Type B pancreatic cell (in vitro differentiated cells): ENCODE results near the gene PRKAR1A. TPM values are rescaled to one million over a fixed set of nuclear protein-coding genes. Genes with fewer than 3 reads are reported as not detected.
"Not testable (repeated sequence)": the region's sequence is repeated elsewhere in the genome, so short reads cannot be mapped to it uniquely, and the experiment has no call there.

Source experiments
- DNase-seq: peaks from one replicate; pipeline ENCODE4 v3.0.0; 2021; ENCODE audit warnings: mixed read lengths; ENCODE audit not compliant: unreplicated experiment; ENCODE audit errors: extremely low spot score
- H3K27ac Mint-ChIP-seq: 2 replicates; pipeline ENCODE4 v1.8.0; 2021; ENCODE audit warnings: mild to moderate bottlenecking, mixed read lengths
- H3K27me3 Mint-ChIP-seq: 2 replicates; pipeline ENCODE4 v1.8.0; 2021; ENCODE audit warnings: mixed read lengths
- H3K36me3 Mint-ChIP-seq: 2 replicates; pipeline ENCODE4 v1.8.0; 2021; ENCODE audit warnings: mixed read lengths
- H3K4me1 Mint-ChIP-seq: one replicate; pipeline ENCODE4 v1.8.0; 2021; ENCODE audit warnings: mixed read lengths; ENCODE audit not compliant: unreplicated experiment
- H3K4me3 Mint-ChIP-seq: 2 replicates; pipeline ENCODE4 v1.8.0; 2021; ENCODE audit warnings: mild to moderate bottlenecking, mixed read lengths
- H3K9me3 Mint-ChIP-seq: 2 replicates; pipeline ENCODE4 v1.8.0; 2021; ENCODE audit warnings: mixed read lengths
- CTCF ChIP-seq: fragments of 200-600 bp; sonication (generic); conservative IDR thresholded peaks from 2 replicates; pipeline ENCODE4 v1.5.0; 2021; ENCODE audit warnings: antibody characterized with exemption, mild to moderate bottlenecking
- total RNA-seq: library from RNA; stranded (reverse); gene quantifications from 2 replicates; pipeline ENCODE4 v1.2.1, GENCODE V29; 2021; ENCODE audit warnings: low replicate concordance

Gene PRKAR1A
- total RNA-seq, 1 donor from 2014 or later: 263 TPM

GRCh38 chr17:68480885-68481284, 31.3 kb upstream of the PRKAR1A start:
- H3K27ac Mint-ChIP-seq: no peak overlapping the region
- no peaks in the 10 kb centered on the region for H3K36me3 Mint-ChIP-seq
- no peak for TF ChIP-seq CTCF
- no peaks in the 10 kb centered on the region for H3K4me1 Mint-ChIP-seq
- peaks cover 9% of the 10 kb centered on the region for H3K27me3 Mint-ChIP-seq
- DNase-seq: no peak
- no peaks in the 10 kb centered on the region for H3K9me3 Mint-ChIP-seq
- H3K4me3 Mint-ChIP-seq: no peak overlapping the region

DNA sequence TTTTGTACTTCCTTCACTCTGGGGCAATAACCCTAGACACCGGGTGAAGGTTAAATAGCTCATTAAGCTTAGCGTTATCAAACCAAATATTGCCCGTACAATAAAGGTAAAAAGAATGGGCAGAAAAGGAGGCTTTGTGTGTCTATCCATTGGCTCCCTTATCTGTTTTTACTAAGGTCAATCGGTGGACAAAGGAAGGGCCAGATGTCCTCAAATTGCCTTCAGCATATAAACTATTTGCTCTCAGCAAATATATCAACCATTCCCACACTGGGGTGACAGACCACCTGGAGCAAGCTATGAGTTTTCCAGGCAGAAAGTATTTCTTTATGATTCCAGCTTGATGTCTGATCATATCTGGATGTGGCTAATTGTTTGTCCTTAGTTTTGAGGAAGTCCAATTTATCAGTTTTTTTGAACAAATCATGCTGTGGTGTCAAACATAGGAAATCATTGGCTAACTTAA, 29.6 kb upstream of the PRKAR1A start:
- no peak for DNase-seq
- H3K27me3 Mint-ChIP-seq: peaks cover 14% of the 10 kb centered on the region
- H3K36me3 Mint-ChIP-seq: no peaks in the 10 kb centered on the region
- H3K9me3 Mint-ChIP-seq: no peaks in the 10 kb centered on the region
- H3K4me3 Mint-ChIP-seq: no peak overlapping the region
- H3K27ac Mint-ChIP-seq: no peak overlapping the region
- TF ChIP-seq CTCF: no peak
- no peaks in the 10 kb centered on the region for H3K4me1 Mint-ChIP-seq

GRCh38 chr17:68484458-68484857, 27.8 kb upstream of the PRKAR1A start:
- DNase-seq: no peak
- Mint-ChIP-seq H3K36me3 (no peaks in the 10 kb centered on the region), H3K4me1 (no peaks in the 10 kb centered on the region), H3K27ac (no peak overlapping the region), H3K4me3 (no peak overlapping the region), H3K9me3 (no peaks in the 10 kb centered on the region), H3K27me3 (peaks cover 14% of the 10 kb centered on the region)
- no peak for TF ChIP-seq CTCF

DNA sequence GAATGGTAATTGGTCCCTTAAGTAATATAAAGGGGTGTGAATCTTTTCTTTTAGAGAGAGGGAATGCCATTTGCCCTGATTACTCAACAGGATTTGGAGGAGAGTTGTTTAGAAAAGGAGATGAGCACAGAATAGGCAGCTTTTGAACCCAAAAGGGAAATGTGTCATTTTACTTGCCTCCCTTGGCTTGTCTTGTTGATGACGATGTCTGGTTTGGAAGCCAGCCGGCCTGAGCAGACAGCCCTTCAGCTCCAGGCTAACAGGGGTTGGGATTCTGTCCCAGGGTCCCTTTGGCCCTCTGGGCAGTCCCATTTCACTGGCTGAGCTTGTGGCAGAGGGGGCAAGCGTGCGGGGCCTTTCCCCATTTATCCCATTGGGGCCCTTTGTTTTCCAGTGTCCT, 22.3 kb upstream of the PRKAR1A start:
- H3K4me3 Mint-ChIP-seq: no peak overlapping the region
- no peaks in the 10 kb centered on the region for H3K36me3 Mint-ChIP-seq
- TF ChIP-seq CTCF: no peak
- H3K9me3 Mint-ChIP-seq: peaks cover 13% of the 10 kb centered on the region
- peaks cover 10% of the 10 kb centered on the region for H3K4me1 Mint-ChIP-seq
- H3K27me3 Mint-ChIP-seq: peaks cover 10% of the 10 kb centered on the region
- no peak for DNase-seq
- H3K27ac Mint-ChIP-seq: no peak overlapping the region

GRCh38 chr17:68491381-68492231, 20.6 kb upstream of the PRKAR1A start:
- H3K36me3 Mint-ChIP-seq: no peaks in the 10 kb centered on the region
- DNase-seq: no peak
- peaks cover 13% of the 10 kb centered on the region for H3K9me3 Mint-ChIP-seq
- no peak for TF ChIP-seq CTCF
- H3K27ac Mint-ChIP-seq: peak overlapping the region; percentile 39
- peaks cover 10% of the 10 kb centered on the region for H3K4me1 Mint-ChIP-seq
- H3K27me3 Mint-ChIP-seq: peaks cover under 1% of the 10 kb centered on the region
- no peak overlapping the region for H3K4me3 Mint-ChIP-seq

- not testable (repeated sequence) for H3K36me3 Mint-ChIP-seq, H3K4me3 Mint-ChIP-seq, H3K27me3 Mint-ChIP-seq, H3K27ac Mint-ChIP-seq, DNase-seq
- peaks cover 10% of the 10 kb centered on the region for H3K4me1 Mint-ChIP-seq
- H3K9me3 Mint-ChIP-seq: peaks cover 13% of the 10 kb centered on the region
Measured at GRCh38 chr17:68492394-68493054, 19.7 kb upstream of the PRKAR1A start.
